K562 (cell line): ENCODE results near the gene MYO1B. TPM values are rescaled to one million over a fixed set of nuclear protein-coding genes. Genes with fewer than 3 reads are reported as not detected.

Source experiments
- ATAC-seq: fragments of 200-7000 bp; cut with Tn5 transposase; 3 replicates; pipeline ENCODE4 v1.9.1; 2020; ENCODE audit warnings: moderate library complexity
- BruUV-seq: library from RNA; stranded (reverse); fragments of 400-500 nt; replicated peaks from 2 replicates; lab custom pipeline; 2021; lab: Mats Ljungman, UMichigan
- CTCF ChIA-PET: fragments of 300-600 bp; formaldehyde crosslinking; extraction: SDS; loops from one replicate; lab custom pipeline; 2021; ENCODE audit warnings: low intra/inter-chr PET ratio; lab: Yijun Ruan, JAX
- POLR2A ChIA-PET: fragments of 300-600, 350-650 bp; sonication (Branson Sonifier 250); formaldehyde crosslinking; extraction: SDS; loops from one replicate; lab custom pipeline; 2021; ENCODE audit warnings: antibody characterized with exemption, inconsistent platforms; lab: Yijun Ruan, JAX
- DNase-seq, 4 experiments: peaks; one replicate each; pipeline versions ENCODE4 v3.0.0 to v3.0.0-alpha.2; 2011 to 2018; ENCODE audit warnings: low spot score in 3 of 4, mixed read lengths in 3 of 4; ENCODE audit errors: extremely low read depth in 1 of 4
- FAIRE-seq: peaks from 2 replicates; lab custom pipeline; 2011; peaks lifted over from hg19 to GRCh38; lab: Jason Lieb, UNC
- H2AFZ ChIP-seq: 2 replicates; pipeline ENCODE4 v1.6.0; 2011; ENCODE audit warnings: low read depth, low read length, control low read depth, inconsistent platforms
- H3K27ac ChIP-seq: fragments of 200-600 bp; 3 replicates; pipeline ENCODE4 v1.8.0; 2011; ENCODE audit warnings: low read depth, mild to moderate bottlenecking, control low read depth, inconsistent platforms, low read length, moderate library complexity, mixed read lengths; ENCODE audit errors: extremely low read depth
- H3K27me3 ChIP-seq, 2 experiments: fragments of 300-600 bp in 1 of 2; 2 replicates in 1 of 2; 3 replicates in 1 of 2; pipeline versions ENCODE4 v1.6.0 to v1.8.0; 2011; ENCODE audit warnings: inconsistent platforms in 2 of 2, low read length in 2 of 2, mild to moderate bottlenecking in 1 of 2, mixed read lengths in 1 of 2, moderate library complexity in 1 of 2; ENCODE audit not compliant: control insufficient read depth in 2 of 2, insufficient read depth in 2 of 2
- H3K36me3 ChIP-seq: fragments of 300-600 bp; 3 replicates; pipeline ENCODE4 v1.8.0; 2011; ENCODE audit warnings: mild to moderate bottlenecking, low read length, inconsistent platforms; ENCODE audit not compliant: control insufficient read depth, insufficient read depth
- H3K4me1 ChIP-seq, 2 experiments: fragments of 200-600 bp in 1 of 2; replicated peaks in 1 of 2; 2 replicates in 1 of 2; 3 replicates in 1 of 2; pipeline versions ENCODE4 v1.5.1 to v1.8.0; 2011; ENCODE audit warnings: inconsistent platforms in 2 of 2, low read length in 2 of 2, mild to moderate bottlenecking in 1 of 2, mixed read lengths in 1 of 2, moderate library complexity in 1 of 2; ENCODE audit not compliant: control insufficient read depth in 2 of 2, insufficient read depth in 2 of 2
- H3K4me2 ChIP-seq: 2 replicates; pipeline ENCODE4 v1.6.1; 2011; ENCODE audit warnings: low read length, control low read depth, inconsistent platforms, mixed read lengths; ENCODE audit not compliant: insufficient read depth
- H3K4me3 ChIP-seq: fragments of 200-600 bp; sonication (generic), shearing (Covaris generic); 2 replicates; pipeline ENCODE4 v1.5.1; 2016; ENCODE audit warnings: control low read depth, inconsistent platforms
- H3K79me2 ChIP-seq: fragments of 200-600 bp; 3 replicates; pipeline ENCODE4 v1.8.0; 2011; ENCODE audit warnings: low read length, inconsistent platforms; ENCODE audit not compliant: control insufficient read depth, insufficient read depth
- H3K9ac ChIP-seq, 2 experiments: 2 replicates each; pipeline versions ENCODE4 v1.6.0 to v1.6.1; 2011; ENCODE audit warnings: low read depth in 2 of 2, low read length in 2 of 2, control low read depth in 1 of 2, inconsistent platforms in 1 of 2, mild to moderate bottlenecking in 1 of 2, mixed read lengths in 1 of 2; ENCODE audit not compliant: insufficient read depth in 1 of 2
- H3K9me1 ChIP-seq: one replicate; pipeline ENCODE4 v1.6.0; 2011; ENCODE audit warnings: inconsistent platforms, mild to moderate bottlenecking, low read length, moderate library complexity; ENCODE audit not compliant: control insufficient read depth, insufficient read depth
- H3K9me3 ChIP-seq: replicated peaks from 2 replicates; pipeline ENCODE4 v1.5.1; 2011; ENCODE audit warnings: low read depth, low read length, inconsistent platforms; ENCODE audit not compliant: control insufficient read depth, insufficient read depth
- H4K20me1 ChIP-seq: replicated peaks from 2 replicates; pipeline ENCODE4 v1.6.1; 2011; ENCODE audit warnings: low read length, inconsistent platforms, mixed read lengths; ENCODE audit not compliant: control insufficient read depth, insufficient read depth
- CHCHD3 ChIP-seq: fragments of 250-450 bp; sonication (Bioruptor Pico); IDR thresholded peaks from 2 replicates; pipeline ENCODE4 v2.1.2; 2022; ENCODE audit warnings: mild to moderate bottlenecking
- CXXC5 ChIP-seq: fragments of 250-450 bp; sonication (Bioruptor Pico); IDR thresholded peaks from 2 replicates; pipeline ENCODE4 v1.8.0; 2022; ENCODE audit warnings: inconsistent platforms, mild to moderate bottlenecking, moderate library complexity
- FOXA1 ChIP-seq: fragments of 450-650 bp; IDR thresholded peaks from 2 replicates; pipeline ENCODE4 v1.6.1; 2016; ENCODE audit warnings: mild to moderate bottlenecking, borderline replicate concordance
- GABPA ChIP-seq: fragments of 200-800 bp; sonication (Bioruptor generic); conservative IDR thresholded peaks from 2 replicates; pipeline ENCODE4 v1.6.1; 2016; ENCODE audit warnings: low read depth, missing genetic modification characterization, missing compliant biosample characterization
- HMG20A ChIP-seq: fragments of 450-650 bp; formaldehyde crosslinking; conservative IDR thresholded peaks from 2 replicates; pipeline ENCODE4 v1.4.0; 2020; ENCODE audit warnings: mild to moderate bottlenecking, mixed read lengths
- MAFG ChIP-seq: fragments of 450-650 bp; conservative IDR thresholded peaks from 2 replicates; pipeline ENCODE4 v1.6.1; 2016; ENCODE audit warnings: missing genetic modification characterization, missing compliant biosample characterization
- MECOM ChIP-seq: fragments of 250-450 bp; sonication (Bioruptor Pico); IDR thresholded peaks from 2 replicates; pipeline ENCODE4 v1.8.0; 2022; ENCODE audit warnings: inconsistent platforms
- RBM14 ChIP-seq: fragments of 200-400 bp; formaldehyde crosslinking; IDR thresholded peaks from 2 replicates; pipeline ENCODE4 v1.6.1; 2018; ENCODE audit warnings: low read depth, mild to moderate bottlenecking, low read length, moderate library complexity, borderline replicate concordance; ENCODE audit not compliant: insufficient read depth
- TAL1 ChIP-seq: fragments of 450-650 bp; IDR thresholded peaks from 2 replicates; pipeline ENCODE4 v1.6.1; 2016; ENCODE audit warnings: mild to moderate bottlenecking
- XRCC4 ChIP-seq: IDR thresholded peaks from one replicate; pipeline ENCODE4 v1.6.1; 2011; ENCODE audit not compliant: insufficient read depth, insufficient read length; ENCODE audit errors: extremely low read depth
- ZNF146 ChIP-seq: IDR thresholded peaks from one replicate; pipeline ENCODE4 v1.6.1; 2018; ENCODE audit warnings: missing compliant biosample characterization; ENCODE audit not compliant: unreplicated experiment
- WGBS: fragments of 100-300 bp; shearing (Covaris generic); methylation state at CpG from one replicate; pipeline ENCODE4 v1.1.6; 2016; ENCODE audit warnings: low coverage, mixed read lengths; ENCODE audit not compliant: insufficient coverage; ENCODE audit errors: missing lambda C conversion rate; 5-methylcytosine and 5-hydroxymethylcytosine counted together
- in situ Hi-C: fragments of 300-500 bp; cut with MboI; formaldehyde crosslinking; loops from 4 replicates; pipeline ENCODE4 v1.15.0; 2018; ENCODE audit warnings: inconsistent platforms, mixed read lengths
- intact Hi-C: fragments of 100-400 bp; cut with micrococcal nuclease; formaldehyde crosslinking; loops from 2 replicates; pipeline ENCODE4 v1.14.2; 2022
- polyA plus RNA-seq, 8 experiments: library from polyadenylated mRNA; depleted of rRNA in 4 of 8; stranded (reverse) in 5 of 8; unstranded in 3 of 8; fragments of >200 nt; fragmentation: Nextera tagmentation in 2 of 8; fragmentation: Illumina TruSeq in 1 of 8; extraction: Ambion mirVana in 2 of 8; extraction: Trizol in 1 of 8; gene quantifications; 2 replicates each; pipeline versions ENCODE4 v1.2.1 to v1.2.3, GENCODE V29; 2011 to 2014; ENCODE audit warnings: inconsistent platforms in 1 of 8, missing spikeins in 1 of 8
- total RNA-seq, 7 experiments: library from RNA; depleted of rRNA in 6 of 7; stranded (reverse); fragments of >200 nt in 6 of 7; fragmentation: Illumina TruSeq in 2 of 7; extraction: Trizol in 2 of 7; gene quantifications; 2 replicates each; pipeline versions ENCODE4 v1.2.1 to v1.2.3, GENCODE V29; 2011 to 2021; ENCODE audit warnings: low replicate concordance in 1 of 7

The MYO1B gene
- total and polyA plus RNA-seq, 9 of the 15 experiments (the other 6 are each of a cell fraction or from before 2014, with no cell fraction given): 0.04 to 0.33 (median 0.20) TPM; not detected in 5

GRCh38 chr2:191255756-191256312, 10.6 kb downstream of the MYO1B start (continued):
- TF ChIP-seq CXXC5 (CRISPR knock-in tag) (no peak), CHCHD3 (CRISPR knock-in tag) (no peak), MECOM (CRISPR knock-in tag) (no peak), MAFG (tag) (no peak), XRCC4 (no peak), TAL1 (no peak), RBM14 (no peak)

- TF ChIP-seq RBM14 (no peak), FOXA1 (no peak), ZNF146 (CRISPR knock-in tag) (no peak), GABPA (no peak), HMG20A (CRISPR knock-in tag) (no peak)
- H3K9me3 ChIP-seq: no peaks in the 10 kb centered on the region
- no peak for DNase-seq
- H2AFZ ChIP-seq: no peak overlapping the region
- no peak for FAIRE-seq
- no peaks in the 10 kb centered on the region for H3K27me3 ChIP-seq
- no peak overlapping the region for H3K4me2 ChIP-seq
- in situ Hi-C loops: no loop called here
- no peaks in the 10 kb centered on the region for H3K4me1 ChIP-seq
- ATAC-seq: no peak
- H3K36me3 ChIP-seq: no peaks in the 10 kb centered on the region
- H3K79me2 ChIP-seq: no peaks in the 10 kb centered on the region
- WGBS: 0% methylated on average over 5 of the region's 5 CpGs
- no peaks in the 10 kb centered on the region for H3K9me1 ChIP-seq
- no peak overlapping the region for H3K9ac ChIP-seq
- intact Hi-C loops: no loop called here
- H4K20me1 ChIP-seq: no peaks in the 10 kb centered on the region
- H3K4me3 ChIP-seq: no peak overlapping the region
- POLR2A ChIA-PET: interaction anchor here (1.4 kb wide), 1 partner anchor 11 kb away, joined by 3 read pairs; no protein-coding TSS in a partner anchor
- no peak overlapping the region for H3K27ac ChIP-seq
- CTCF ChIA-PET: no interaction called here
- BruUV-seq: no TSS peak
Observed at GRCh38 chr2:191257934-191258333, 12.7 kb downstream of the MYO1B start.
